Caco-2 (cell line): Measurements from ENCODE around the gene EQTN. TPM values are rescaled to one million over a fixed set of nuclear protein-coding genes. Genes with fewer than 3 reads are reported as not detected.

ENCODE experiments used
- Bru-seq: library from RNA; stranded (reverse); fragments of 400-500 nt; gene quantifications from one replicate; lab custom pipeline; 2021; lab: Mats Ljungman, UMichigan
- BruChase-seq, 2 experiments: library from RNA; stranded (reverse); fragments of 400-500 nt; gene quantifications; one replicate each; lab custom pipeline; 2021; lab: Mats Ljungman, UMichigan
- BruUV-seq: library from RNA; stranded (reverse); fragments of 400-500 nt; replicated peaks from 2 replicates; lab custom pipeline; 2021; lab: Mats Ljungman, UMichigan
- CTCF ChIA-PET: fragments of 300-600 bp; sonication (Branson Sonifier 250); formaldehyde crosslinking; loops from one replicate; lab custom pipeline; 2022; ENCODE audit warnings: antibody characterized with exemption; lab: Charles Lee
- POLR2A ChIA-PET: fragments of 300-600 bp; sonication (Branson Sonifier 250); formaldehyde crosslinking; loops from one replicate; lab custom pipeline; 2022; ENCODE audit warnings: antibody characterized with exemption; lab: Charles Lee
- DNase-seq, 2 experiments: peaks; one replicate each; pipeline versions ENCODE4 v3.0.0 to v3.0.0-alpha.2; 2020 to 2022
- H3K27me3 ChIP-seq: replicated peaks from 2 replicates; pipeline ENCODE4 v1.6.0; 2011; ENCODE audit warnings: low read length; ENCODE audit not compliant: control insufficient read depth, insufficient read depth
- H3K36me3 ChIP-seq: 2 replicates; pipeline ENCODE4 v1.5.1; 2011; ENCODE audit warnings: low read length; ENCODE audit not compliant: control insufficient read depth, insufficient read depth
- H3K4me1 ChIP-seq: fragments of 250-450 bp; sonication (Bioruptor Pico); 2 replicates; pipeline ENCODE4 v1.5.1; 2020; ENCODE audit warnings: mild to moderate bottlenecking
- H3K4me3 ChIP-seq: 2 replicates; pipeline ENCODE4 v1.5.1; 2011; ENCODE audit warnings: low read depth, mild to moderate bottlenecking, control low read depth, low read length
- H3K9me3 ChIP-seq: fragments of 250-450 bp; sonication (Bioruptor Pico); 2 replicates; pipeline ENCODE4 v1.5.1; 2020; ENCODE audit warnings: mild to moderate bottlenecking, moderate library complexity
- H3K27ac Mint-ChIP-seq: one replicate; pipeline ENCODE4 v1.8.0; 2022; ENCODE audit warnings: mixed read lengths; ENCODE audit not compliant: unreplicated experiment
- H3K27me3 Mint-ChIP-seq: one replicate; pipeline ENCODE4 v1.8.0; 2022; ENCODE audit warnings: mixed read lengths; ENCODE audit not compliant: insufficient read depth, unreplicated experiment
- H3K36me3 Mint-ChIP-seq: one replicate; pipeline ENCODE4 v1.8.0; 2022; ENCODE audit warnings: mild to moderate bottlenecking, mixed read lengths; ENCODE audit not compliant: insufficient read depth, unreplicated experiment
- H3K4me1 Mint-ChIP-seq: one replicate; pipeline ENCODE4 v1.8.0; 2022; ENCODE audit warnings: low read depth, mixed read lengths; ENCODE audit not compliant: unreplicated experiment
- H3K4me3 Mint-ChIP-seq: one replicate; pipeline ENCODE4 v1.8.0; 2022; ENCODE audit warnings: mild to moderate bottlenecking, moderate library complexity, mixed read lengths; ENCODE audit not compliant: unreplicated experiment
- H3K9me3 Mint-ChIP-seq: one replicate; pipeline ENCODE4 v1.8.0; 2022; ENCODE audit warnings: mixed read lengths; ENCODE audit not compliant: unreplicated experiment
- CTCF ChIP-seq, 2 experiments: fragments of 200-600 bp in 1 of 2; IDR thresholded peaks; 1 replicate in 1 of 2; 2 replicates in 1 of 2; pipeline versions ENCODE4 v1.5.1 to v1.8.0; 2011 to 2022; ENCODE audit warnings: antibody characterized with exemption in 1 of 2, control low read depth in 1 of 2, inconsistent platforms in 1 of 2, low read depth in 1 of 2, low read length in 1 of 2, mild to moderate bottlenecking in 1 of 2, moderate library complexity in 1 of 2; ENCODE audit not compliant: insufficient read depth in 1 of 2, severe bottlenecking in 1 of 2, unreplicated experiment in 1 of 2
- intact Hi-C: fragments of 100-400 bp; cut with micrococcal nuclease; formaldehyde crosslinking; loops from one replicate; pipeline ENCODE4 v1.10.0; 2022; ENCODE audit not compliant: unreplicated experiment
- long read RNA-seq: library from polyadenylated mRNA; stranded (forward); transcript quantifications from one replicate; pipeline ENCODE4 v2.0.0, GENCODE V29; 2022
- total RNA-seq: library from RNA; stranded (reverse); gene quantifications from 2 replicates; pipeline ENCODE4 v1.2.3, GENCODE V29; 2022

Gene EQTN
- total RNA-seq (not detected in 2 replicates), Bru-seq, nascent RNA (percentile 6 among the genes with signal in this experiment), BruChase-seq, experiment 1, labeled RNA remaining after a 2-hour chase (percentile 7 among the genes with signal in this experiment), BruChase-seq, experiment 2, labeled RNA remaining after a 6-hour chase (not detected)
- long read RNA-seq: 0 reads

- H3K4me3 Mint-ChIP-seq: no peak within 1 kb of the TSS
- Histone ChIP-seq H3K4me1 (no peaks in the 10 kb centered on the region), H3K36me3 (no peaks in the 10 kb centered on the region), H3K27me3 (no peaks in the 10 kb centered on the region), H3K4me3 (no peak within 1 kb of the TSS), H3K9me3 (no peaks in the 10 kb centered on the region)
- no peak for TF ChIP-seq CTCF (IDR thresholded peaks at IDR 0.05; ENCODE audit: insufficient read depth in 1 of 2, low read depth in 1 of 2, low read length in 1 of 2, severe bottlenecking in 1 of 2, unreplicated experiment in 1 of 2)
- no peaks in the 10 kb centered on the region for H3K36me3 Mint-ChIP-seq
- POLR2A ChIA-PET: no interaction called here
- H3K9me3 Mint-ChIP-seq: no peaks in the 10 kb centered on the region
- intact Hi-C loops: no loop called here
- no peak for DNase-seq
- H3K4me1 Mint-ChIP-seq: no peaks in the 10 kb centered on the region
- CTCF ChIA-PET: no interaction called here
- H3K27me3 Mint-ChIP-seq: peaks cover 6% of the 10 kb centered on the region
- BruUV-seq: no TSS peak
- no peak within 1 kb of the TSS for H3K27ac Mint-ChIP-seq
Measured at GRCh38 chr9:27297050-27297449, at the start of gene EQTN. EQTN (minus strand) TSS chr9:27297150; CDS start chr9:27297055, 95 bp downstream.

GRCh38 chr9:27344776-27345175, 47.8 kb upstream of the EQTN start:
- Histone ChIP-seq H3K9me3 (no peaks in the 10 kb centered on the region), H3K4me3 (no peak overlapping the region), H3K36me3 (no peaks in the 10 kb centered on the region), H3K4me1 (no peaks in the 10 kb centered on the region), H3K27me3 (no peaks in the 10 kb centered on the region)
- no peak overlapping the region for H3K4me3 Mint-ChIP-seq
- H3K27ac Mint-ChIP-seq: no peak overlapping the region
- no TSS peak for BruUV-seq
- no peaks in the 10 kb centered on the region for H3K36me3 Mint-ChIP-seq
- H3K4me1 Mint-ChIP-seq: no peaks in the 10 kb centered on the region
- ChIA-PET POLR2A (no interaction called here), CTCF (no interaction called here)
- DNase-seq: no peak
- TF ChIP-seq CTCF (IDR thresholded peaks at IDR 0.05; ENCODE audit: insufficient read depth in 1 of 2, low read depth in 1 of 2, low read length in 1 of 2, severe bottlenecking in 1 of 2, unreplicated experiment in 1 of 2): no peak
- H3K9me3 Mint-ChIP-seq: no peaks in the 10 kb centered on the region
- intact Hi-C loops: no loop called here
- H3K27me3 Mint-ChIP-seq: no peaks in the 10 kb centered on the region

- POLR2A ChIA-PET: no interaction called here
Measured at GRCh38 chr9:27341545-27342294, 44.8 kb upstream of the EQTN start.

More at GRCh38 chr9:27341545-27342294, 44.8 kb upstream of the EQTN start:
- no peaks in the 10 kb centered on the region for H3K27me3 Mint-ChIP-seq
- Histone ChIP-seq H3K36me3 (no peaks in the 10 kb centered on the region), H3K4me3 (no peak overlapping the region), H3K4me1 (no peaks in the 10 kb centered on the region), H3K27me3 (no peaks in the 10 kb centered on the region), H3K9me3 (no peaks in the 10 kb centered on the region)
- no peak for DNase-seq
- BruUV-seq: no TSS peak
- TF ChIP-seq CTCF (IDR thresholded peaks at IDR 0.05; ENCODE audit: insufficient read depth in 1 of 2, low read depth in 1 of 2, low read length in 1 of 2, severe bottlenecking in 1 of 2, unreplicated experiment in 1 of 2): no peak
- no peak overlapping the region for H3K27ac Mint-ChIP-seq
- no peaks in the 10 kb centered on the region for H3K36me3 Mint-ChIP-seq
- CTCF ChIA-PET: no interaction called here
- H3K4me1 Mint-ChIP-seq: no peaks in the 10 kb centered on the region
- H3K4me3 Mint-ChIP-seq: no peak overlapping the region
- no peaks in the 10 kb centered on the region for H3K9me3 Mint-ChIP-seq
- intact Hi-C loops: no loop called here
